GM23338 (cell line): Measurements from ENCODE around the gene ERCC5. TPM values are rescaled to one million over a fixed set of nuclear protein-coding genes. Genes with fewer than 3 reads are reported as not detected.

Source experiments
- ATAC-seq: fragments of 200-7000 bp; cut with Tn5 transposase; 3 replicates; pipeline ENCODE4 v1.9.1; 2020
- DNase-seq: peaks from one replicate; pipeline ENCODE4 v3.0.0-alpha.2; 2015; ENCODE audit warnings: low spot score
- H2AFZ ChIP-seq: fragments of 200-600 bp; sonication (generic); 2 replicates; pipeline ENCODE4 v1.8.0; 2016; ENCODE audit warnings: antibody characterized with exemption, mild to moderate bottlenecking, moderate library complexity
- H3F3A ChIP-seq: fragments of 200-600 bp; sonication (generic); replicated peaks from 2 replicates; pipeline ENCODE4 v1.8.0; 2017; ENCODE audit warnings: antibody characterized with exemption, mixed run types, low read depth
- H3K27ac ChIP-seq: fragments of 200-600 bp; sonication (generic); 2 replicates; pipeline ENCODE4 v1.6.1; 2016; ENCODE audit warnings: low read depth
- H3K27me3 ChIP-seq: fragments of 200-600 bp; sonication (generic); 2 replicates; pipeline ENCODE4 v1.8.0; 2016; ENCODE audit warnings: mild to moderate bottlenecking, mixed run types, moderate library complexity; ENCODE audit not compliant: insufficient read depth
- H3K36me3 ChIP-seq: fragments of 200-600 bp; sonication (generic); 2 replicates; pipeline ENCODE4 v1.8.0; 2016; ENCODE audit warnings: mild to moderate bottlenecking; ENCODE audit not compliant: insufficient read depth
- H3K4me1 ChIP-seq: fragments of 200-600 bp; sonication (generic); 2 replicates; pipeline ENCODE4 v1.8.0; 2016; ENCODE audit warnings: mild to moderate bottlenecking, moderate library complexity; ENCODE audit not compliant: insufficient read depth
- H3K4me2 ChIP-seq: fragments of 200-600 bp; sonication (generic); 2 replicates; pipeline ENCODE4 v1.7.1; 2017; ENCODE audit warnings: mixed run types
- H3K4me3 ChIP-seq: fragments of 200-600 bp; sonication (generic); 2 replicates; pipeline ENCODE4 v1.6.1; 2016; ENCODE audit warnings: mixed run types
- H3K79me2 ChIP-seq: fragments of 200-600 bp; sonication (generic); replicated peaks from 2 replicates; pipeline ENCODE4 v1.8.0; 2017; ENCODE audit warnings: mild to moderate bottlenecking; ENCODE audit not compliant: insufficient read depth
- H3K9me2 ChIP-seq: fragments of 200-600 bp; sonication (generic); 2 replicates; pipeline ENCODE4 v1.8.0; 2017; ENCODE audit not compliant: insufficient read depth
- H4K20me1 ChIP-seq: fragments of 200-600 bp; sonication (generic); replicated peaks from 2 replicates; pipeline ENCODE4 v1.8.0; 2017; ENCODE audit warnings: mild to moderate bottlenecking; ENCODE audit not compliant: insufficient read depth
- H3K27ac Mint-ChIP-seq: 2 replicates; pipeline ENCODE4 v1.8.0; 2020; ENCODE audit warnings: inconsistent platforms, mild to moderate bottlenecking, moderate library complexity, mixed read lengths
- H3K27me3 Mint-ChIP-seq: 3 replicates; pipeline ENCODE4 v1.8.0; 2022; ENCODE audit warnings: low read depth, mild to moderate bottlenecking, moderate library complexity, mixed read lengths, inconsistent platforms; ENCODE audit not compliant: insufficient read depth, poor library complexity
- H3K36me3 Mint-ChIP-seq: 3 replicates; pipeline ENCODE4 v1.8.0; 2021; ENCODE audit warnings: low read depth, mild to moderate bottlenecking, inconsistent platforms, moderate library complexity, mixed read lengths
- H3K4me1 Mint-ChIP-seq: 3 replicates; pipeline ENCODE4 v1.8.0; 2020; ENCODE audit warnings: mild to moderate bottlenecking, inconsistent platforms, mixed read lengths
- H3K4me3 Mint-ChIP-seq: 3 replicates; pipeline ENCODE4 v1.8.0; 2021; ENCODE audit warnings: moderate library complexity, mild to moderate bottlenecking, inconsistent platforms, mixed read lengths
- H3K9me3 Mint-ChIP-seq: 3 replicates; pipeline ENCODE4 v1.8.0; 2020; ENCODE audit warnings: moderate library complexity, mild to moderate bottlenecking, inconsistent platforms, mixed read lengths
- CREB1 ChIP-seq: fragments of 250-450 bp; sonication (Bioruptor Pico); IDR thresholded peaks from 2 replicates; pipeline ENCODE4 v1.5.0; 2020; ENCODE audit warnings: low read depth, mild to moderate bottlenecking, moderate library complexity
- CTCF ChIP-seq, 2 experiments: fragments of 200-600 bp in 1 of 2; sonication (generic) in 1 of 2; conservative IDR thresholded peaks; 2 replicates each; pipeline versions ENCODE4 v1.5.1 to v1.6.1; 2016 to 2017; ENCODE audit warnings: antibody characterized with exemption in 2 of 2, low read depth in 2 of 2, mild to moderate bottlenecking in 2 of 2, moderate library complexity in 1 of 2
- ETS1 ChIP-seq: IDR thresholded peaks from 2 replicates; pipeline ENCODE4 v1.6.1; 2016; ENCODE audit warnings: antibody characterized with exemption
- EZH2 ChIP-seq: fragments of 200-600 bp; sonication (generic); IDR thresholded peaks from one replicate; pipeline ENCODE4 v1.8.0; 2017; ENCODE audit warnings: antibody characterized with exemption, mild to moderate bottlenecking, low read depth; ENCODE audit not compliant: unreplicated experiment
- JUNB ChIP-seq: IDR thresholded peaks from one replicate; pipeline ENCODE4 v1.6.1; 2016; ENCODE audit warnings: antibody characterized with exemption; ENCODE audit not compliant: unreplicated experiment
- NANOG ChIP-seq: IDR thresholded peaks from 2 replicates; pipeline ENCODE4 v1.6.1; 2016; ENCODE audit warnings: antibody characterized with exemption, borderline replicate concordance
- POLR2AphosphoS5 ChIP-seq: IDR thresholded peaks from 2 replicates; pipeline ENCODE4 v1.6.1; 2016; ENCODE audit warnings: antibody characterized with exemption, low read depth
- REST ChIP-seq: IDR thresholded peaks from one replicate; pipeline ENCODE4 v1.6.1; 2018; ENCODE audit warnings: antibody characterized with exemption; ENCODE audit not compliant: unreplicated experiment
- STAT1 ChIP-seq: IDR thresholded peaks from one replicate; pipeline ENCODE4 v1.6.1; 2016; ENCODE audit warnings: antibody characterized with exemption; ENCODE audit not compliant: unreplicated experiment
- ZNF114 ChIP-seq: fragments of 250-450 bp; sonication (Bioruptor Pico); IDR thresholded peaks from 2 replicates; pipeline ENCODE4 v1.5.0; 2020; ENCODE audit warnings: mild to moderate bottlenecking, moderate library complexity
- polyA plus RNA-seq: library from polyadenylated mRNA; unstranded; fragments of >200 nt; fragmentation: Nextera tagmentation; extraction: Ambion mirVana; gene quantifications from 2 replicates; pipeline ENCODE4 v1.2.1, GENCODE V29; 2016
- total RNA-seq: library from RNA; depleted of rRNA; stranded (reverse); fragments of >200 nt; shearing (Covaris generic); gene quantifications from 2 replicates; pipeline ENCODE4 v1.2.3, GENCODE V29; 2014

The ERCC5 gene
- total and polyA plus RNA-seq, 2 experiments from 2014 or later: 25.4 to 26.2 TPM

GRCh38 chr13:102848956-102849355 is 3.1 kb downstream of the ERCC5 start (continued):
- TF ChIP-seq CTCF (conservative IDR thresholded peaks at IDR 0.05; ENCODE audit: low read depth in 2 of 2) (no peak), CREB1 (CRISPR knock-in tag) (no peak), ETS1 (no peak), ZNF114 (CRISPR knock-in tag) (no peak), POLR2AphosphoS5 (no peak), NANOG (no peak), JUNB (no peak), STAT1 (no peak), EZH2 (no peak)

- H3K27me3 ChIP-seq: no peaks in the 10 kb centered on the region
- H3K36me3 Mint-ChIP-seq: peaks cover 13% of the 10 kb centered on the region
- no peak for ATAC-seq
- no peaks in the 10 kb centered on the region for H3K9me2 ChIP-seq
- no peak overlapping the region for H2AFZ ChIP-seq
- no peaks in the 10 kb centered on the region for H3K4me1 ChIP-seq
- H3K4me2 ChIP-seq: no peak overlapping the region
- H3K79me2 ChIP-seq: peaks cover 18% of the 10 kb centered on the region
- H3K36me3 ChIP-seq: peaks cover 9% of the 10 kb centered on the region; the same call in 1 of the 2 replicates
- no peaks in the 10 kb centered on the region for H3K4me1 Mint-ChIP-seq
- no peak overlapping the region for H3K27ac ChIP-seq
- no peak overlapping the region for H3K4me3 Mint-ChIP-seq
- no peaks in the 10 kb centered on the region for H3K9me3 Mint-ChIP-seq
- DNase-seq: no peak
- H3K27ac Mint-ChIP-seq: no peak overlapping the region
- no peak overlapping the region for H3K4me3 ChIP-seq
- TF ChIP-seq JUNB (no peak), REST (no peak), NANOG (no peak), STAT1 (no peak), EZH2 (no peak)
- no peaks in the 10 kb centered on the region for H3K27me3 Mint-ChIP-seq
- no peaks in the 10 kb centered on the region for H4K20me1 ChIP-seq
- no peaks in the 10 kb centered on the region for H3F3A ChIP-seq
These were observed 6.7 kb downstream of the ERCC5 start for GRCh38 chr13:102852556-102852955.
